Measurements from ENCODE around the gene SNTA1. TPM values are rescaled to one million over a fixed set of nuclear protein-coding genes. Genes with fewer than 3 reads are reported as not detected.
"Not testable (repeated sequence)": the region's sequence is repeated elsewhere in the genome, so short reads cannot be mapped to it uniquely, and the experiment has no call there.

The SNTA1 gene
- polyA plus RNA-seq (ENCODE audit: insufficient read length in 3 of 3), result 1 to 10 TPM; 9.1 to 9.8 (median 9.6) TPM

GRCh38 chr20:33443512-33444239 is at the start of gene SNTA1:
TSS of gene SNTA1 (minus strand) at chr20:33443763. CDS start at chr20:33443620, 143 bp downstream.
- DNase-seq (ENCODE audit: low read depth in 3 of 3, low spot score in 2 of 3), result peak in 1 of 3 donors; percentile 56

GRCh38 chr20:33490934-33491656 is 47.5 kb upstream of the SNTA1 start:
- DNase-seq (ENCODE audit: low read depth in 3 of 3, low spot score in 2 of 3), result no peak

- peak in 1 of 3 donors; percentile 47 for DNase-seq (ENCODE audit: low read depth in 3 of 3, low spot score in 2 of 3)
Observed at GRCh38 chr20:33490023-33490933, 46.7 kb upstream of the SNTA1 start, which contains the start of gene CBFA2T2. TSS of gene CBFA2T2 (plus strand) at chr20:33490096. CDS start at chr20:33490268, 172 bp downstream.

- peak; percentile 88 to 92 (median 88) for DNase-seq (ENCODE audit: low read depth in 3 of 3, low spot score in 2 of 3)
Observed at GRCh38 chr20:33489495-33490022, 46.0 kb upstream of the SNTA1 start.

GRCh38 chr20:33488661-33489494 is 45.3 kb upstream of the SNTA1 start:
- not testable (repeated sequence) for DNase-seq (ENCODE audit: low read depth in 3 of 3, low spot score in 2 of 3)

- DNase-seq (ENCODE audit: low read depth in 3 of 3, low spot score in 2 of 3), result no peak
Observed at GRCh38 chr20:33488201-33488600, 44.6 kb upstream of the SNTA1 start.

- not testable (repeated sequence) for DNase-seq (ENCODE audit: low read depth in 3 of 3, low spot score in 2 of 3)
Observed at GRCh38 chr20:33483186-33483585, 39.6 kb upstream of the SNTA1 start.

GRCh38 chr20:33482581-33482980 is 39.0 kb upstream of the SNTA1 start:
- DNase-seq (ENCODE audit: low read depth in 3 of 3, low spot score in 2 of 3), result no peak

GRCh38 chr20:33481431-33481941 is 37.9 kb upstream of the SNTA1 start:
- no peak for DNase-seq (ENCODE audit: low read depth in 3 of 3, low spot score in 2 of 3)

GRCh38 chr20:33480048-33480447 is 36.5 kb upstream of the SNTA1 start:
- DNase-seq (ENCODE audit: low read depth in 3 of 3, low spot score in 2 of 3), result no peak

- no peak for DNase-seq (ENCODE audit: low read depth in 3 of 3, low spot score in 2 of 3)
Observed at GRCh38 chr20:33477386-33478234, 34.0 kb upstream of the SNTA1 start.

GRCh38 chr20:33475381-33476152 is 32.0 kb upstream of the SNTA1 start:
- DNase-seq (ENCODE audit: low read depth in 3 of 3, low spot score in 2 of 3), result no peak

- no peak for DNase-seq (ENCODE audit: low read depth in 3 of 3, low spot score in 2 of 3)
Observed at GRCh38 chr20:33474963-33475362, 31.4 kb upstream of the SNTA1 start.

- DNase-seq (ENCODE audit: low read depth in 3 of 3, low spot score in 2 of 3), result no peak
Observed at GRCh38 chr20:33474097-33474873, 30.7 kb upstream of the SNTA1 start.

- no peak for DNase-seq (ENCODE audit: low read depth in 3 of 3, low spot score in 2 of 3)
Observed at GRCh38 chr20:33472868-33473435, 29.4 kb upstream of the SNTA1 start.

- no peak for DNase-seq (ENCODE audit: low read depth in 3 of 3, low spot score in 2 of 3)
Observed at GRCh38 chr20:33470866-33471265, 27.3 kb upstream of the SNTA1 start.

GRCh38 chr20:33470457-33470856 is 26.9 kb upstream of the SNTA1 start:
- no peak for DNase-seq (ENCODE audit: low read depth in 3 of 3, low spot score in 2 of 3)
